Neural cell (in vitro differentiated cells): ENCODE results near the gene GNB2. TPM values are rescaled to one million over a fixed set of nuclear protein-coding genes. Genes with fewer than 3 reads are reported as not detected.

Experiments used
- H2AFZ ChIP-seq: fragments of 200-600, 300-800 bp; sonication (generic), shearing (Covaris generic); 2 replicates; pipeline ENCODE4 v1.6.0; 2014; ENCODE audit warnings: low read depth, mild to moderate bottlenecking, antibody characterized with exemption, low read length, moderate library complexity
- H3F3A ChIP-seq: fragments of 200-600 bp; shearing (Covaris generic); 2 replicates; pipeline ENCODE4 v1.6.1; 2016; ENCODE audit warnings: mild to moderate bottlenecking, moderate library complexity, mixed read lengths, antibody characterized with exemption, low read length; ENCODE audit not compliant: insufficient read depth, poor library complexity, severe bottlenecking
- H3K27ac ChIP-seq: fragments of 200-600, 300-800 bp; sonication (generic), shearing (Covaris generic); 2 replicates; pipeline ENCODE4 v1.5.1; 2014; ENCODE audit warnings: mild to moderate bottlenecking, low read length, moderate library complexity
- H3K27me3 ChIP-seq: fragments of 300-800, 200-600 bp; sonication (generic), shearing (Covaris generic); 2 replicates; pipeline ENCODE4 v1.6.0; 2014; ENCODE audit warnings: mild to moderate bottlenecking, low read depth, low read length, moderate library complexity; ENCODE audit not compliant: insufficient read depth
- H3K36me3 ChIP-seq: fragments of 300-800, 200-600 bp; sonication (generic), shearing (Covaris generic); 2 replicates; pipeline ENCODE4 v1.5.1; 2014; ENCODE audit warnings: mild to moderate bottlenecking, antibody characterized with exemption, low read length, moderate library complexity; ENCODE audit not compliant: insufficient read depth
- H3K4me2 ChIP-seq: fragments of 300-800, 200-600 bp; sonication (generic), shearing (Covaris generic); 2 replicates; pipeline ENCODE4 v1.6.0; 2014; ENCODE audit warnings: mild to moderate bottlenecking, low read length
- H3K4me3 ChIP-seq: fragments of 300-800, 200-600 bp; sonication (generic), shearing (Covaris generic); 2 replicates; pipeline ENCODE4 v1.5.1; 2014; ENCODE audit warnings: mild to moderate bottlenecking, low read length, moderate library complexity
- H3K79me2 ChIP-seq: fragments of 200-600 bp; shearing (Covaris generic); replicated peaks from 2 replicates; pipeline ENCODE4 v1.6.0; 2014; ENCODE audit warnings: mild to moderate bottlenecking, low read length, moderate library complexity; ENCODE audit not compliant: insufficient read depth
- H3K9ac ChIP-seq: fragments of 300-800, 200-600 bp; sonication (generic), shearing (Covaris generic); 2 replicates; pipeline ENCODE4 v1.6.1; 2016; ENCODE audit warnings: mild to moderate bottlenecking, low read length, mixed read lengths
- H3K9me2 ChIP-seq: fragments of 200-600 bp; shearing (Covaris generic); 2 replicates; pipeline ENCODE4 v1.6.1; 2016; ENCODE audit warnings: mild to moderate bottlenecking, low read length, mixed read lengths; ENCODE audit not compliant: insufficient read depth
- H3K9me3 ChIP-seq: fragments of 200-600, 300-800 bp; sonication (generic), shearing (Covaris generic); 2 replicates; pipeline ENCODE4 v1.6.1; 2016; ENCODE audit warnings: mild to moderate bottlenecking, mixed run types, low read length, moderate library complexity, mixed read lengths
- H4K20me1 ChIP-seq: fragments of 200-600 bp; shearing (Covaris generic); 2 replicates; pipeline ENCODE4 v1.6.1; 2016; ENCODE audit warnings: mild to moderate bottlenecking, mixed run types; ENCODE audit not compliant: insufficient read depth
- EP300 ChIP-seq: fragments of 450-650 bp; conservative IDR thresholded peaks from 2 replicates; pipeline ENCODE4 v1.6.1; 2014; ENCODE audit warnings: antibody characterized with exemption, mild to moderate bottlenecking, moderate library complexity; ENCODE audit not compliant: poor library complexity, severe bottlenecking
- EZH2 ChIP-seq: fragments of 200-600, 300-800 bp; shearing (Covaris generic), sonication (generic); IDR thresholded peaks from 2 replicates; pipeline ENCODE4 v1.6.1; 2014; ENCODE audit warnings: antibody characterized with exemption, low read length, borderline replicate concordance, mild to moderate bottlenecking; ENCODE audit not compliant: insufficient read depth, poor library complexity, severe bottlenecking
- MXI1 ChIP-seq: fragments of 450-650 bp; conservative IDR thresholded peaks from 2 replicates; pipeline ENCODE4 v1.6.1; 2014; ENCODE audit warnings: antibody characterized with exemption, mild to moderate bottlenecking; ENCODE audit not compliant: poor library complexity, severe bottlenecking
- POLR2AphosphoS5 ChIP-seq: IDR thresholded peaks from 2 replicates; pipeline ENCODE4 v1.6.1; 2012
- RAD21 ChIP-seq: fragments of 450-650 bp; conservative IDR thresholded peaks from 2 replicates; pipeline ENCODE4 v1.6.1; 2014; ENCODE audit warnings: antibody characterized with exemption, mild to moderate bottlenecking, moderate library complexity
- SMC3 ChIP-seq: fragments of 450-650 bp; conservative IDR thresholded peaks from 2 replicates; pipeline ENCODE4 v1.6.1; 2014; ENCODE audit warnings: antibody characterized with exemption, mild to moderate bottlenecking, moderate library complexity; ENCODE audit not compliant: poor library complexity
- TAF1 ChIP-seq: IDR thresholded peaks from 2 replicates; pipeline ENCODE4 v1.6.1; 2012; ENCODE audit warnings: low read depth
- polyA plus RNA-seq: library from polyadenylated mRNA; depleted of rRNA; stranded (reverse); fragments of >200 nt; gene quantifications from 2 replicates; pipeline ENCODE4 v1.2.3, GENCODE V29; 2014
- TF ChIP-seq, protein P1 (sequence below): IDR thresholded peaks from 2 replicates; pipeline ENCODE4 v1.6.1; 2012; ENCODE audit warnings: borderline replicate concordance
- TF ChIP-seq, protein P2 (sequence below): fragments of 450-650 bp; IDR thresholded peaks from 2 replicates; pipeline ENCODE4 v1.5.1; 2014; ENCODE audit warnings: antibody characterized with exemption, mild to moderate bottlenecking, moderate library complexity; ENCODE audit not compliant: poor library complexity, severe bottlenecking

Gene GNB2
- polyA plus RNA-seq, 1 donor from 2014 or later: 279 TPM

DNA sequence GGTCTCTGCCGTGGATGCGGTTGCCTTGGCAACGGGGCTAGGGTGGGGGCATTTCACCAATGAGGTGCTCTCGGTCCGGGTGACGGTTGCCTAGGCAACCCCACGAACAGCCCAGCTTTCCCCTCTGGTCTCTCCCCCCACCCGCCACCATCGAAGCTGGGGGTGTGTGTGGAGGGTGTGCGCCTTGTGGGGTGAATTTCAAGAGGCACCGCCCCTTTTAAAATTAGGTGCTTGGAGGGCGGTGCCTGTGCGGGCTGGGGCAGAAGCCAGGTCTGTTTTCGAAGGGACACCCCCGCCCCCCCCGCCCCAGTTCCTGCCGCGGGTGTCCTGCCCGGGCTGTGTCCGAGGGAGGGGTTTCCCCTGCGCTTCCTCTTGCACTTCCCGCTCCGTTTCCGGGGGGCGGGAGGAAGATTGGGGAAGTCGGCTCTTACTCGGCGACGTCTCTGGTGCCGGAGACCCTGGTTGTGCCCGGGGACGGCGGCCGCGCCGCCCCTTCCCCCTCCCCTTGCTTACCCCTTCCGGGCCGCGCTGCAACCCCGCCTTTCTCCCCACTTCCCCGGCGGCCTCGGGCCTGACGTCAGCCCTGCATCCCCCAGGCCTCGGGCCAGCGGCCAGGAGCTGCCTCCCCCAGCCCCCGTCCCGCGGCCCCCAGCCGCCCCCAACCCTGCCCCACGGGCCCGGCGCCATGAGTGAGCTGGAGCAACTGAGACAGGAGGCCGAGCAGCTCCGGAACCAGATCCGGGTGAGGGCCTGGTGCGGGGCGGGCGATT is 2.2 kb downstream of the GNB2 start:
- Histone ChIP-seq H3K9ac (peak overlapping the region; percentile 97), H3K9me3 (no peaks in the 10 kb centered on the region), H2AFZ (no peak overlapping the region), H3K27ac (peak overlapping the region; percentile 73), H3K36me3 (peaks cover 3% of the 10 kb centered on the region), H4K20me1 (no peaks in the 10 kb centered on the region), H3K9me2 (no peaks in the 10 kb centered on the region), H3K4me2 (peak overlapping the region; percentile 59), H3K79me2 (peaks cover 28% of the 10 kb centered on the region), H3F3A (no peaks in the 10 kb centered on the region), H3K4me3 (peak overlapping the region; percentile 87), H3K27me3 (no peaks in the 10 kb centered on the region)
- TF ChIP-seq EP300: no peak
- peak; percentile 64 for TF ChIP-seq MXI1
- TF ChIP-seq SMC3: no peak
- TF ChIP-seq, protein P1, sequence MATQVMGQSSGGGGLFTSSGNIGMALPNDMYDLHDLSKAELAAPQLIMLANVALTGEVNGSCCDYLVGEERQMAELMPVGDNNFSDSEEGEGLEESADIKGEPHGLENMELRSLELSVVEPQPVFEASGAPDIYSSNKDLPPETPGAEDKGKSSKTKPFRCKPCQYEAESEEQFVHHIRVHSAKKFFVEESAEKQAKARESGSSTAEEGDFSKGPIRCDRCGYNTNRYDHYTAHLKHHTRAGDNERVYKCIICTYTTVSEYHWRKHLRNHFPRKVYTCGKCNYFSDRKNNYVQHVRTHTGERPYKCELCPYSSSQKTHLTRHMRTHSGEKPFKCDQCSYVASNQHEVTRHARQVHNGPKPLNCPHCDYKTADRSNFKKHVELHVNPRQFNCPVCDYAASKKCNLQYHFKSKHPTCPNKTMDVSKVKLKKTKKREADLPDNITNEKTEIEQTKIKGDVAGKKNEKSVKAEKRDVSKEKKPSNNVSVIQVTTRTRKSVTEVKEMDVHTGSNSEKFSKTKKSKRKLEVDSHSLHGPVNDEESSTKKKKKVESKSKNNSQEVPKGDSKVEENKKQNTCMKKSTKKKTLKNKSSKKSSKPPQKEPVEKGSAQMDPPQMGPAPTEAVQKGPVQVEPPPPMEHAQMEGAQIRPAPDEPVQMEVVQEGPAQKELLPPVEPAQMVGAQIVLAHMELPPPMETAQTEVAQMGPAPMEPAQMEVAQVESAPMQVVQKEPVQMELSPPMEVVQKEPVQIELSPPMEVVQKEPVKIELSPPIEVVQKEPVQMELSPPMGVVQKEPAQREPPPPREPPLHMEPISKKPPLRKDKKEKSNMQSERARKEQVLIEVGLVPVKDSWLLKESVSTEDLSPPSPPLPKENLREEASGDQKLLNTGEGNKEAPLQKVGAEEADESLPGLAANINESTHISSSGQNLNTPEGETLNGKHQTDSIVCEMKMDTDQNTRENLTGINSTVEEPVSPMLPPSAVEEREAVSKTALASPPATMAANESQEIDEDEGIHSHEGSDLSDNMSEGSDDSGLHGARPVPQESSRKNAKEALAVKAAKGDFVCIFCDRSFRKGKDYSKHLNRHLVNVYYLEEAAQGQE: no peak
- TF ChIP-seq, protein P2, sequence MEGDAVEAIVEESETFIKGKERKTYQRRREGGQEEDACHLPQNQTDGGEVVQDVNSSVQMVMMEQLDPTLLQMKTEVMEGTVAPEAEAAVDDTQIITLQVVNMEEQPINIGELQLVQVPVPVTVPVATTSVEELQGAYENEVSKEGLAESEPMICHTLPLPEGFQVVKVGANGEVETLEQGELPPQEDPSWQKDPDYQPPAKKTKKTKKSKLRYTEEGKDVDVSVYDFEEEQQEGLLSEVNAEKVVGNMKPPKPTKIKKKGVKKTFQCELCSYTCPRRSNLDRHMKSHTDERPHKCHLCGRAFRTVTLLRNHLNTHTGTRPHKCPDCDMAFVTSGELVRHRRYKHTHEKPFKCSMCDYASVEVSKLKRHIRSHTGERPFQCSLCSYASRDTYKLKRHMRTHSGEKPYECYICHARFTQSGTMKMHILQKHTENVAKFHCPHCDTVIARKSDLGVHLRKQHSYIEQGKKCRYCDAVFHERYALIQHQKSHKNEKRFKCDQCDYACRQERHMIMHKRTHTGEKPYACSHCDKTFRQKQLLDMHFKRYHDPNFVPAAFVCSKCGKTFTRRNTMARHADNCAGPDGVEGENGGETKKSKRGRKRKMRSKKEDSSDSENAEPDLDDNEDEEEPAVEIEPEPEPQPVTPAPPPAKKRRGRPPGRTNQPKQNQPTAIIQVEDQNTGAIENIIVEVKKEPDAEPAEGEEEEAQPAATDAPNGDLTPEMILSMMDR: no peak
- no peak for TF ChIP-seq RAD21
- TF ChIP-seq TAF1: no peak
- TF ChIP-seq POLR2AphosphoS5: peak; percentile 12

DNA sequence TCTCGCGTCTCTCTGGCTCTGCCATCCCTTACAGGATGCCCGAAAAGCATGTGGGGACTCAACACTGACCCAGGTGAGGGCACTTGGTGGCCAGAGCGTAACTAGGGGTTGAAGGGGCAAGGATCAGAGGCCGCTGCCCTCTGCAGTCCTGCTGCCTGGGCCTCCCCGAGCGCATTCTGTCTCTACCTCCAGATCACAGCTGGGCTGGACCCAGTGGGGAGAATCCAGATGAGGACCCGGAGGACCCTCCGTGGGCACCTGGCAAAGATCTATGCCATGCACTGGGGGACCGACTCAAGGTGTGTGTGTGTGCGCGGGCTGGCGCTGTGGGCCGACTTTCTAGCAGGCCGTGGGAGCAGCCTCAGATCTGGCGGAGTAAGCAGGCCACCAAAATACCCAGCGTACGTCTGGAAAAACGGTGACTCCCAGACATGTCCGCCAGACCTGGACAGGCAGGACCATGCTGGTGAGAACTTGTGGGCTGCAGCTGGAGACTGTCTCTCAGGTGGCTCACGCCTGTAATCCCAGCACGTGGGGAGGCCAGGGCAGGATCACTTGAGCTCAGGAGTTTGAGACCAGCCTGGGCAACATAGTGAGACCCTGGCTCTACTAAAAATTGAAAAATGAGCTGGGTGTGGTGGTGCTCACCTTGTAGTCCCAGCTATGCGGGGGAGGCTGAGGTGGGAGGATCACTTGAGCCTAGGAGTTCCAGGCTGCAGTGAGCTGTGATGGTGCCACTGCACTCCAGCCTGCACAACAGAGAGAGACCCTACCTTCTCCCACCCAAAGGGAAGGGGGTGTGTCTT is 3.2 kb downstream of the GNB2 start:
- H3K9me3 ChIP-seq: no peaks in the 10 kb centered on the region
- H3K9me2 ChIP-seq: no peaks in the 10 kb centered on the region
- no peaks in the 10 kb centered on the region for H4K20me1 ChIP-seq
- no peak overlapping the region for H3K4me2 ChIP-seq
- TF ChIP-seq RAD21 (no peak), SMC3 (no peak), EZH2 (no peak)
- TF ChIP-seq, protein P1: no peak
- peaks cover 3% of the 10 kb centered on the region for H3K36me3 ChIP-seq
- H3K79me2 ChIP-seq: peaks cover 28% of the 10 kb centered on the region
- peak overlapping the region; percentile 87 for H3K4me3 ChIP-seq
- peak overlapping the region; percentile 73 for H3K27ac ChIP-seq
- H3F3A ChIP-seq: no peaks in the 10 kb centered on the region
- no peaks in the 10 kb centered on the region for H3K27me3 ChIP-seq
- no peak overlapping the region for H2AFZ ChIP-seq
- H3K9ac ChIP-seq: peak overlapping the region; percentile 97
